ENCODE results near the gene PRR5L. TPM values are rescaled to one million over a fixed set of nuclear protein-coding genes. Genes with fewer than 3 reads are reported as not detected.

The PRR5L gene
- total RNA-seq, 1 donor from 2014 or later: 32.5 TPM

GRCh38 chr11:36281850-36282249 is 14.2 kb upstream of the PRR5L start:
- intact Hi-C loops (cut with DNase I): loop anchor here (10.0 kb wide), 1 partner anchor 1367 kb away; the partner anchor contains the start of genes APIP and PDHX

GRCh38 chr11:36282926-36283325 is 13.2 kb upstream of the PRR5L start:
- no peaks in the 10 kb centered on the region for H3K9me3 ChIP-seq
- TF ChIP-seq CTCF (IDR thresholded peaks at IDR 0.05): no peak
- no peaks in the 10 kb centered on the region for H3K27me3 ChIP-seq
- H3K27ac ChIP-seq: no peak overlapping the region
- H3K36me3 ChIP-seq: peaks cover 12 to 24% of the 10 kb centered on the region in 2 donors
- intact Hi-C loops (cut with DNase I): loop anchor here (10.0 kb wide), 1 partner anchor 1368 kb away; the partner anchor contains the start of genes APIP and PDHX
- H3K4me1 ChIP-seq: no peaks in the 10 kb centered on the region
- DNase-seq (ENCODE audit: low spot score in 2 of 2): no peak
- H3K4me3 ChIP-seq: no peak overlapping the region

More at GRCh38 chr11:36281850-36282249, 14.2 kb upstream of the PRR5L start:
- H3K27me3 ChIP-seq: no peaks in the 10 kb centered on the region
- no peaks in the 10 kb centered on the region for H3K9me3 ChIP-seq
- DNase-seq (ENCODE audit: low spot score in 2 of 2): no peak
- peaks cover 12 to 31% of the 10 kb centered on the region in 2 donors for H3K36me3 ChIP-seq
- H3K27ac ChIP-seq: no peak overlapping the region
- no peak for TF ChIP-seq CTCF (IDR thresholded peaks at IDR 0.05)
- no peak overlapping the region for H3K4me3 ChIP-seq
- H3K4me1 ChIP-seq: no peaks in the 10 kb centered on the region

- no peaks in the 10 kb centered on the region for H3K27me3 ChIP-seq
- no peaks in the 10 kb centered on the region for H3K9me3 ChIP-seq
- TF ChIP-seq CTCF (IDR thresholded peaks at IDR 0.05): no peak
- H3K27ac ChIP-seq: no peak overlapping the region
- intact Hi-C loops (cut with DNase I): loop anchor here (5.0 to 10.0 kb wide), 5 partner anchors 89 to 1374 kb away; partner anchors contain the start of genes APIP, FJX1, IFTAP and PDHX
- DNase-seq (ENCODE audit: low spot score in 2 of 2): no peak
- H3K4me1 ChIP-seq: peaks cover 5 to 8% of the 10 kb centered on the region in 2 donors
- H3K4me3 ChIP-seq: peak overlapping the region; percentile 51 to 69
- H3K36me3 ChIP-seq: no peaks in the 10 kb centered on the region
Measured at GRCh38 chr11:36288442-36289225, 7.5 kb upstream of the PRR5L start.

- intact Hi-C loops (cut with DNase I): loop anchor here (5.0 to 10.0 kb wide), 5 partner anchors 88 to 1375 kb away; partner anchors contain the start of genes APIP, FJX1, IFTAP and PDHX
- H3K27ac ChIP-seq: no peak within 1 kb of the TSS
Measured at GRCh38 chr11:36289226-36289852, 6.7 kb upstream of the PRR5L start, which contains the start of gene COMMD9. Gene COMMD9, minus strand, starts transcription at chr11:36289424. Its CDS starts 12 bp downstream, at chr11:36289412.

More at GRCh38 chr11:36289226-36289852, 6.7 kb upstream of the PRR5L start, which contains the start of gene COMMD9:
- H3K36me3 ChIP-seq: no peaks in the 10 kb centered on the region
- no peaks in the 10 kb centered on the region for H3K9me3 ChIP-seq
- peak; percentile 86 to 97 for DNase-seq (ENCODE audit: low spot score in 2 of 2)
- peak within 1 kb of the TSS; percentile 51 to 69 for H3K4me3 ChIP-seq
- no peak for TF ChIP-seq CTCF (IDR thresholded peaks at IDR 0.05)
- H3K4me1 ChIP-seq: peaks cover 5 to 8% of the 10 kb centered on the region in 2 donors
- no peaks in the 10 kb centered on the region for H3K27me3 ChIP-seq

Data from ascending aorta (tissue), 2 donors.